ENCODE data around the gene JAK1.

JAK1 gene

GRCh38 chr1:64936956-64937355 is 29.4 kb downstream of the JAK1 start:
- in situ Hi-C loops (cut with HindIII; ENCODE audit: low pct_ligation_motif_present, low sequenced_read_pairs), result no loop called here
- H3K27ac ChIP-seq, result no peak overlapping the region
- H3K27me3 ChIP-seq (replicated peaks), result no peaks in the 10 kb centered on the region
- DNase-seq, result no peak
- TF ChIP-seq, protein P1, sequence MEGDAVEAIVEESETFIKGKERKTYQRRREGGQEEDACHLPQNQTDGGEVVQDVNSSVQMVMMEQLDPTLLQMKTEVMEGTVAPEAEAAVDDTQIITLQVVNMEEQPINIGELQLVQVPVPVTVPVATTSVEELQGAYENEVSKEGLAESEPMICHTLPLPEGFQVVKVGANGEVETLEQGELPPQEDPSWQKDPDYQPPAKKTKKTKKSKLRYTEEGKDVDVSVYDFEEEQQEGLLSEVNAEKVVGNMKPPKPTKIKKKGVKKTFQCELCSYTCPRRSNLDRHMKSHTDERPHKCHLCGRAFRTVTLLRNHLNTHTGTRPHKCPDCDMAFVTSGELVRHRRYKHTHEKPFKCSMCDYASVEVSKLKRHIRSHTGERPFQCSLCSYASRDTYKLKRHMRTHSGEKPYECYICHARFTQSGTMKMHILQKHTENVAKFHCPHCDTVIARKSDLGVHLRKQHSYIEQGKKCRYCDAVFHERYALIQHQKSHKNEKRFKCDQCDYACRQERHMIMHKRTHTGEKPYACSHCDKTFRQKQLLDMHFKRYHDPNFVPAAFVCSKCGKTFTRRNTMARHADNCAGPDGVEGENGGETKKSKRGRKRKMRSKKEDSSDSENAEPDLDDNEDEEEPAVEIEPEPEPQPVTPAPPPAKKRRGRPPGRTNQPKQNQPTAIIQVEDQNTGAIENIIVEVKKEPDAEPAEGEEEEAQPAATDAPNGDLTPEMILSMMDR (IDR thresholded peaks at IDR 0.05; ENCODE audit: low read depth, low read length, missing control alignments), result no peak
- no peaks in the 10 kb centered on the region for H3K36me3 ChIP-seq (replicated peaks)
- H3K4me3 ChIP-seq (ENCODE audit: low read depth, low read length), result no peak overlapping the region

GRCh38 chr1:64935551-64936155 is 30.7 kb downstream of the JAK1 start:
- TF ChIP-seq, protein P1 (IDR thresholded peaks at IDR 0.05; ENCODE audit: low read depth, low read length, missing control alignments), result no peak
- no peak for DNase-seq
- peak overlapping the region; percentile 100 for H3K27ac ChIP-seq
- H3K27me3 ChIP-seq (replicated peaks), result no peaks in the 10 kb centered on the region
- no peaks in the 10 kb centered on the region for H3K36me3 ChIP-seq (replicated peaks)
- in situ Hi-C loops (cut with HindIII; ENCODE audit: low pct_ligation_motif_present, low sequenced_read_pairs), result no loop called here
- H3K4me3 ChIP-seq (ENCODE audit: low read depth, low read length), result no peak overlapping the region

- TF ChIP-seq, protein P1 (IDR thresholded peaks at IDR 0.05; ENCODE audit: low read depth, low read length, missing control alignments), result no peak
- H3K36me3 ChIP-seq (replicated peaks), result no peaks in the 10 kb centered on the region
- peak overlapping the region; percentile 100 for H3K27ac ChIP-seq
- DNase-seq, result no peak
- H3K27me3 ChIP-seq (replicated peaks), result no peaks in the 10 kb centered on the region
- H3K4me3 ChIP-seq (ENCODE audit: low read depth, low read length), result no peak overlapping the region
- in situ Hi-C loops (cut with HindIII; ENCODE audit: low pct_ligation_motif_present, low sequenced_read_pairs), result no loop called here
These were observed 31.5 kb downstream of the JAK1 start for GRCh38 chr1:64934878-64935275.

- Histone ChIP-seq H3K36me3 (replicated peaks) (no peaks in the 10 kb centered on the region), H3K27me3 (replicated peaks) (no peaks in the 10 kb centered on the region), H3K27ac (peak overlapping the region; percentile 100), H3K4me3 (ENCODE audit: low read depth, low read length) (peak overlapping the region; percentile 18)
- in situ Hi-C loops (cut with HindIII; ENCODE audit: low pct_ligation_motif_present, low sequenced_read_pairs), result no loop called here
- DNase-seq, result peak; percentile 83
- TF ChIP-seq, protein P1 (IDR thresholded peaks at IDR 0.05; ENCODE audit: low read depth, low read length, missing control alignments), result no peak
These were observed 32.1 kb downstream of the JAK1 start for GRCh38 chr1:64934115-64934877.

- H3K27me3 ChIP-seq (replicated peaks), result no peaks in the 10 kb centered on the region
- H3K36me3 ChIP-seq (replicated peaks), result no peaks in the 10 kb centered on the region
- TF ChIP-seq, protein P1 (IDR thresholded peaks at IDR 0.05; ENCODE audit: low read depth, low read length, missing control alignments), result no peak
- H3K27ac ChIP-seq, result peak overlapping the region; percentile 100
- in situ Hi-C loops (cut with HindIII; ENCODE audit: low pct_ligation_motif_present, low sequenced_read_pairs), result no loop called here
- peak; percentile 95 for DNase-seq
- peak overlapping the region; percentile 6 for H3K4me3 ChIP-seq (ENCODE audit: low read depth, low read length)
These were observed 32.9 kb downstream of the JAK1 start for GRCh38 chr1:64933296-64934070.

Data from brain microvascular endothelial cell (primary cell).